Measurements from ENCODE around the gene LMNTD2. TPM values are rescaled to one million over a fixed set of nuclear protein-coding genes. Genes with fewer than 3 reads are reported as not detected.
"Not testable (repeated sequence)": the region's sequence is repeated elsewhere in the genome, so short reads cannot be mapped to it uniquely, and the experiment has no call there.

The LMNTD2 gene
- total RNA-seq, 1 donor from 2014 or later = 2.3 TPM

GRCh38 chr11:576811-577610 is 16.5 kb upstream of the LMNTD2 start:
- peak overlapping the region; percentile 82 for H3K27ac Mint-ChIP-seq (ENCODE audit: unreplicated experiment)
- H3K4me1 Mint-ChIP-seq (ENCODE audit: low read depth, unreplicated experiment) = peaks cover 26% of the 10 kb centered on the region
- TF ChIP-seq CTCF (IDR thresholded peaks at IDR 0.05; ENCODE audit: partially characterized antibody, unreplicated experiment) = no peak
- no peaks in the 10 kb centered on the region for H3K36me3 Mint-ChIP-seq (ENCODE audit: unreplicated experiment)
- peak overlapping the region; percentile 95 for H3K4me3 Mint-ChIP-seq (ENCODE audit: unreplicated experiment)
- DNase-seq = no peak
- peaks cover 12% of the 10 kb centered on the region for H3K9me3 Mint-ChIP-seq (ENCODE audit: unreplicated experiment)
- peaks cover 16% of the 10 kb centered on the region for H3K27me3 Mint-ChIP-seq (ENCODE audit: unreplicated experiment)

- H3K27me3 Mint-ChIP-seq (ENCODE audit: unreplicated experiment) = peaks cover 16% of the 10 kb centered on the region
- H3K27ac Mint-ChIP-seq (ENCODE audit: unreplicated experiment) = peak within 1 kb of the TSS; percentile 99
- H3K9me3 Mint-ChIP-seq (ENCODE audit: unreplicated experiment) = peaks cover 12% of the 10 kb centered on the region
- peak; percentile 96 for DNase-seq
- H3K4me1 Mint-ChIP-seq (ENCODE audit: low read depth, unreplicated experiment) = peaks cover 24% of the 10 kb centered on the region
- peak within 1 kb of the TSS; percentile 97 for H3K4me3 Mint-ChIP-seq (ENCODE audit: unreplicated experiment)
- H3K36me3 Mint-ChIP-seq (ENCODE audit: unreplicated experiment) = no peaks in the 10 kb centered on the region
- TF ChIP-seq CTCF (IDR thresholded peaks at IDR 0.05; ENCODE audit: partially characterized antibody, unreplicated experiment) = no peak
These were observed 15.6 kb upstream of the LMNTD2 start, which contains the start of gene PHRF1 for GRCh38 chr11:575996-576768. TSS of gene PHRF1 (plus strand) at chr11:576470. CDS start at chr11:581513, 5,043 bp downstream.

- DNase-seq = no peak
- peak overlapping the region; percentile 55 for H3K27ac Mint-ChIP-seq (ENCODE audit: unreplicated experiment)
- peak overlapping the region; percentile 89 for H3K4me3 Mint-ChIP-seq (ENCODE audit: unreplicated experiment)
These were observed 14.9 kb upstream of the LMNTD2 start for GRCh38 chr11:575313-575995.

GRCh38 chr11:574632-575312 is 14.2 kb upstream of the LMNTD2 start:
- Mint-ChIP-seq H3K36me3 (ENCODE audit: unreplicated experiment) (no peaks in the 10 kb centered on the region), H3K27me3 (ENCODE audit: unreplicated experiment) (peaks cover 19% of the 10 kb centered on the region), H3K4me1 (ENCODE audit: low read depth, unreplicated experiment) (peaks cover 22% of the 10 kb centered on the region), H3K27ac (ENCODE audit: unreplicated experiment) (peak overlapping the region; percentile 55), H3K9me3 (ENCODE audit: unreplicated experiment) (peaks cover 12% of the 10 kb centered on the region), H3K4me3 (ENCODE audit: unreplicated experiment) (peak overlapping the region; percentile 89)
- DNase-seq = no peak
- no peak for TF ChIP-seq CTCF (IDR thresholded peaks at IDR 0.05; ENCODE audit: partially characterized antibody, unreplicated experiment)

More at GRCh38 chr11:575313-575995, 14.9 kb upstream of the LMNTD2 start:
- H3K9me3 Mint-ChIP-seq (ENCODE audit: unreplicated experiment) = peaks cover 12% of the 10 kb centered on the region
- peaks cover 19% of the 10 kb centered on the region for H3K27me3 Mint-ChIP-seq (ENCODE audit: unreplicated experiment)
- no peaks in the 10 kb centered on the region for H3K36me3 Mint-ChIP-seq (ENCODE audit: unreplicated experiment)
- TF ChIP-seq CTCF (IDR thresholded peaks at IDR 0.05; ENCODE audit: partially characterized antibody, unreplicated experiment) = no peak
- peaks cover 22% of the 10 kb centered on the region for H3K4me1 Mint-ChIP-seq (ENCODE audit: low read depth, unreplicated experiment)

GRCh38 chr11:574031-574570 is 13.6 kb upstream of the LMNTD2 start:
- H3K27ac Mint-ChIP-seq (ENCODE audit: unreplicated experiment); DNase-seq; H3K36me3 Mint-ChIP-seq (ENCODE audit: unreplicated experiment): not testable (repeated sequence)
- Mint-ChIP-seq H3K4me1 (ENCODE audit: low read depth, unreplicated experiment) (peaks cover 17% of the 10 kb centered on the region), H3K4me3 (ENCODE audit: unreplicated experiment) (peak overlapping the region; percentile 89), H3K9me3 (ENCODE audit: unreplicated experiment) (peaks cover 12% of the 10 kb centered on the region), H3K27me3 (ENCODE audit: unreplicated experiment) (peaks cover 21% of the 10 kb centered on the region)
